Measurements from ENCODE around the gene PCDH9.

Gene PCDH9

DNA sequence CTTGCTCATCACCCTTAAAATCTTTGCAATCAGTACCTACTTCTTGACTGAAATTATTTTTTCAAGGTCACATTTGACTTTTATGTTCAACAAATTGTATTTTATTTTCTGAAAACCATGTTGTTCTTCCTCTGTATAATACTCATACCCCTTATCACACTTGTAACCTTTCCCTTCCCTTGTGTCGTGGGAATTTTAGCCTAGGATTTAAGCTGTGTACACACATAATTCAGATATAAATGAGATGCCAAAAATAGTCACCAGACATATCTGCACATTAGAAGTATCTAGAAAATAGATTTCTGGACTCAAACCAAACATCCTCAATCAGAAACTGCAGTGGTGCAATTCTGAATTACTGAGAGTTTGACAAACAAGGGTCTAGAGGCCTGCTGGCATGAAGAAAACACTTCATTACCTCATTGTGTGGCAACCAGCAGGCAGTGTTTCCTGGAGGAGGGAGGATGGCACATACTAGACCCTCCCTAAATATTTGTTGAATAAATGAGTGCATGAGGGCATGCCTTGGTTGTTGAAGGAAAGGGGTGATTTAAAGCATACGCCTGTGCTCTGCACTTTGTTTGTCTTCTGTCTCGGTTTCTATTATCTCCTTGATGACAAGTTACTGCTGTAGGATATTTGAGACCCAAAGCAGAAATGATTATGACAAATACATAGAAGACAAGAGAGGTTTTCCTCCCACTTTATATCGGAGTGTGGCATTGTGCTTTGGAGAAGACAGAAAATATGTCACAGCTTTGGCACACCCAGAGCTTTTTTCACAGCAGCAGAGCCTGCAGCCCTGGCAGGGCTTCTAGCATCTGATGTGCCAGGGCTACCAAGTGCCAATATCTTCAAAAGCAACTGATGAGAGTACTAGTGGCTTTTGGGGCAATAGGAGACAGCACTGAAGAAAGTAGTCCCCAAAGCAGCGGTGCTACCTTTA is 881.1 kb downstream of the PCDH9 start:
- TF ChIP-seq GABPA (IDR thresholded peaks at IDR 0.05; ENCODE audit: low read depth) (no peak), POLR2AphosphoS5 (IDR thresholded peaks at IDR 0.05; ENCODE audit: low read depth) (no peak), SPI1 (IDR thresholded peaks at IDR 0.05; ENCODE audit: borderline replicate concordance, low read depth) (no peak)
- TF ChIP-seq, protein P1, sequence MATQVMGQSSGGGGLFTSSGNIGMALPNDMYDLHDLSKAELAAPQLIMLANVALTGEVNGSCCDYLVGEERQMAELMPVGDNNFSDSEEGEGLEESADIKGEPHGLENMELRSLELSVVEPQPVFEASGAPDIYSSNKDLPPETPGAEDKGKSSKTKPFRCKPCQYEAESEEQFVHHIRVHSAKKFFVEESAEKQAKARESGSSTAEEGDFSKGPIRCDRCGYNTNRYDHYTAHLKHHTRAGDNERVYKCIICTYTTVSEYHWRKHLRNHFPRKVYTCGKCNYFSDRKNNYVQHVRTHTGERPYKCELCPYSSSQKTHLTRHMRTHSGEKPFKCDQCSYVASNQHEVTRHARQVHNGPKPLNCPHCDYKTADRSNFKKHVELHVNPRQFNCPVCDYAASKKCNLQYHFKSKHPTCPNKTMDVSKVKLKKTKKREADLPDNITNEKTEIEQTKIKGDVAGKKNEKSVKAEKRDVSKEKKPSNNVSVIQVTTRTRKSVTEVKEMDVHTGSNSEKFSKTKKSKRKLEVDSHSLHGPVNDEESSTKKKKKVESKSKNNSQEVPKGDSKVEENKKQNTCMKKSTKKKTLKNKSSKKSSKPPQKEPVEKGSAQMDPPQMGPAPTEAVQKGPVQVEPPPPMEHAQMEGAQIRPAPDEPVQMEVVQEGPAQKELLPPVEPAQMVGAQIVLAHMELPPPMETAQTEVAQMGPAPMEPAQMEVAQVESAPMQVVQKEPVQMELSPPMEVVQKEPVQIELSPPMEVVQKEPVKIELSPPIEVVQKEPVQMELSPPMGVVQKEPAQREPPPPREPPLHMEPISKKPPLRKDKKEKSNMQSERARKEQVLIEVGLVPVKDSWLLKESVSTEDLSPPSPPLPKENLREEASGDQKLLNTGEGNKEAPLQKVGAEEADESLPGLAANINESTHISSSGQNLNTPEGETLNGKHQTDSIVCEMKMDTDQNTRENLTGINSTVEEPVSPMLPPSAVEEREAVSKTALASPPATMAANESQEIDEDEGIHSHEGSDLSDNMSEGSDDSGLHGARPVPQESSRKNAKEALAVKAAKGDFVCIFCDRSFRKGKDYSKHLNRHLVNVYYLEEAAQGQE (IDR thresholded peaks at IDR 0.05; ENCODE audit: insufficient replicate concordance, low read depth) = no peak
- TF ChIP-seq, protein P2, sequence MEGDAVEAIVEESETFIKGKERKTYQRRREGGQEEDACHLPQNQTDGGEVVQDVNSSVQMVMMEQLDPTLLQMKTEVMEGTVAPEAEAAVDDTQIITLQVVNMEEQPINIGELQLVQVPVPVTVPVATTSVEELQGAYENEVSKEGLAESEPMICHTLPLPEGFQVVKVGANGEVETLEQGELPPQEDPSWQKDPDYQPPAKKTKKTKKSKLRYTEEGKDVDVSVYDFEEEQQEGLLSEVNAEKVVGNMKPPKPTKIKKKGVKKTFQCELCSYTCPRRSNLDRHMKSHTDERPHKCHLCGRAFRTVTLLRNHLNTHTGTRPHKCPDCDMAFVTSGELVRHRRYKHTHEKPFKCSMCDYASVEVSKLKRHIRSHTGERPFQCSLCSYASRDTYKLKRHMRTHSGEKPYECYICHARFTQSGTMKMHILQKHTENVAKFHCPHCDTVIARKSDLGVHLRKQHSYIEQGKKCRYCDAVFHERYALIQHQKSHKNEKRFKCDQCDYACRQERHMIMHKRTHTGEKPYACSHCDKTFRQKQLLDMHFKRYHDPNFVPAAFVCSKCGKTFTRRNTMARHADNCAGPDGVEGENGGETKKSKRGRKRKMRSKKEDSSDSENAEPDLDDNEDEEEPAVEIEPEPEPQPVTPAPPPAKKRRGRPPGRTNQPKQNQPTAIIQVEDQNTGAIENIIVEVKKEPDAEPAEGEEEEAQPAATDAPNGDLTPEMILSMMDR (IDR thresholded peaks at IDR 0.05; ENCODE audit: insufficient read depth, low read length) = no peak
- Histone ChIP-seq H3K27ac (replicated peaks) (no peak overlapping the region), H3K27me3 (ENCODE audit: insufficient read depth, poor library complexity, severe bottlenecking) (no peaks in the 10 kb centered on the region), H3K4me3 (replicated peaks; ENCODE audit: insufficient read depth, low read length) (no peak overlapping the region)
- no peak for DNase-seq (ENCODE audit: low read depth in 1 of 2, low spot score in 1 of 2)

DNA sequence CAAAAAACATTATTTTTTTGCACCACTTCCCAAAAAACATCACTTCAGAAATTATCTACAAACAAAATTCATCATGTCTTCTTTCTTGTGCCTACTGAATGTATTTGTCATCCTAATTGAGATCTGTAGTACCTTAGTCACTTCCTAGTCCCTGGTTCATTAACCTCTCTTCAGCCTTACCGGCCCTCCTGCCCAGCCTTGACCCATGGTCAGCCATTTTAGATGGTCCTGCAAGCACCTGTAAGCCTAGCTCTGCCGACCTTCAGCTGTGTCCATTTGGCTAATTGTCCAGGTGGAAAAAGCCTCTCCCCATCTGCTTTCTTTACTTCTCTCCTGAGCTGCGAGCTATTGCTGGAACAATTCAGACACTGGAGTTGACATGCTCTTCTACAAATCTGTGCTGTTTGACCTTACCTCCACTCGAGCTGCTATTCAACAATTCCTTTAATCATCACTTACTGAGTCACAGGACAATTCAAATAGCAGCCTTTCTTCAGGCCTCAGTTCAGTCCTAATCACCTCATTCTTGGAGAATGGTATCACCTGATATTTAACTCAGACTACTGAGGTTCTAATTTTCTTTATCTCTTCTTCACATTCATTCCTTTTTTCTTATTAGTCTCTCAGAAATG is 882.5 kb downstream of the PCDH9 start:
- no peak for TF ChIP-seq POLR2AphosphoS5 (IDR thresholded peaks at IDR 0.05; ENCODE audit: low read depth)
- TF ChIP-seq, protein P1 (IDR thresholded peaks at IDR 0.05; ENCODE audit: insufficient replicate concordance, low read depth) = no peak
- Histone ChIP-seq H3K27me3 (ENCODE audit: insufficient read depth, poor library complexity, severe bottlenecking) (no peaks in the 10 kb centered on the region), H3K27ac (replicated peaks) (no peak overlapping the region), H3K4me3 (replicated peaks; ENCODE audit: insufficient read depth, low read length) (no peak overlapping the region)
- no peak for DNase-seq (ENCODE audit: low read depth in 1 of 2, low spot score in 1 of 2)

DNA sequence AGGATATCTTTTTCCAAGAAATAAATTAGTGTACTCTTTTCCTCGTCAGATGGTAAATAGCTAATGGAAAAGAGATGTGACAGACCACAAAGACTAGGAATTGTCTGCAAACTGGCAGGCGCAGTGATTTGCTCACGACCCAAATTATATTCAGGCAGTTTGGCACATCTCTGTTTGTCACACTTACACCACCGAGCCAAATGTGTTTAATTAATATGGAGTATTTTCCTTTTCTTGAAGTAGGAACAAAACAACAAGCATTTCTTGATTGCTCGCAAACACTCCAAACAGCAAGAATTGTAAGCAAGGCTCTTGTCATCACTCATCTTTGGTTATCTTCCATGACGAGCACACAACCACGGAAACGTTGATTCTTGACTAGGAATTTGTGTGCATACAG is 884.2 kb downstream of the PCDH9 start:
- no peak overlapping the region for H3K27ac ChIP-seq (replicated peaks)
- H3K27me3 ChIP-seq (ENCODE audit: insufficient read depth, poor library complexity, severe bottlenecking) = no peaks in the 10 kb centered on the region
- TF ChIP-seq, protein P2 (IDR thresholded peaks at IDR 0.05; ENCODE audit: insufficient read depth, low read length) = no peak
- TF ChIP-seq, protein P1 (IDR thresholded peaks at IDR 0.05; ENCODE audit: insufficient replicate concordance, low read depth) = no peak
- no peak for TF ChIP-seq POLR2AphosphoS5 (IDR thresholded peaks at IDR 0.05; ENCODE audit: low read depth)
- no peak for TF ChIP-seq GABPA (IDR thresholded peaks at IDR 0.05; ENCODE audit: low read depth)
- no peak for TF ChIP-seq SPI1 (IDR thresholded peaks at IDR 0.05; ENCODE audit: borderline replicate concordance, low read depth)
- H3K4me3 ChIP-seq (replicated peaks; ENCODE audit: insufficient read depth, low read length) = no peak overlapping the region
- no peak for DNase-seq (ENCODE audit: low read depth in 1 of 2, low spot score in 1 of 2)
